Measurements from ENCODE around the gene NPTX1. TPM values are rescaled to one million over a fixed set of nuclear protein-coding genes. Genes with fewer than 3 reads are reported as not detected.
"Not testable (repeated sequence)": the region's sequence is repeated elsewhere in the genome, so short reads cannot be mapped to it uniquely, and the experiment has no call there.

Gene NPTX1
- polyA plus RNA-seq (ENCODE audit: insufficient read length in 3 of 3) = 1 to 10 TPM in 2 of 3 donors, under 1 TPM in 1; 0.83 to 1.5 (median 1.3) TPM

- DNase-seq (ENCODE audit: low read depth in 3 of 3, low spot score in 2 of 3) = no peak
Measured at GRCh38 chr17:80475910-80476876, at the start of gene NPTX1. TSS of gene NPTX1 (minus strand) at chr17:80476607. CDS start at chr17:80476446, 161 bp downstream.

GRCh38 chr17:80523956-80524712 lies 47.7 kb upstream of the NPTX1 start:
- DNase-seq (ENCODE audit: low read depth in 3 of 3, low spot score in 2 of 3) = no peak

- no peak for DNase-seq (ENCODE audit: low read depth in 3 of 3, low spot score in 2 of 3)
Measured at GRCh38 chr17:80523054-80523744, 46.8 kb upstream of the NPTX1 start.

- no peak for DNase-seq (ENCODE audit: low read depth in 3 of 3, low spot score in 2 of 3)
Measured at GRCh38 chr17:80520810-80521455, 44.5 kb upstream of the NPTX1 start.

- DNase-seq (ENCODE audit: low read depth in 3 of 3, low spot score in 2 of 3) = no peak
Measured at GRCh38 chr17:80519091-80519781, 42.8 kb upstream of the NPTX1 start.

- no peak for DNase-seq (ENCODE audit: low read depth in 3 of 3, low spot score in 2 of 3)
Measured at GRCh38 chr17:80518392-80518791, 42.0 kb upstream of the NPTX1 start.

- no peak for DNase-seq (ENCODE audit: low read depth in 3 of 3, low spot score in 2 of 3)
Measured at GRCh38 chr17:80517641-80518040, 41.2 kb upstream of the NPTX1 start.

- DNase-seq (ENCODE audit: low read depth in 3 of 3, low spot score in 2 of 3) = no peak
Measured at GRCh38 chr17:80516171-80516932, 39.9 kb upstream of the NPTX1 start.

- DNase-seq (ENCODE audit: low read depth in 3 of 3, low spot score in 2 of 3) = no peak
Measured at GRCh38 chr17:80513892-80514291, 37.5 kb upstream of the NPTX1 start.

- DNase-seq (ENCODE audit: low read depth in 3 of 3, low spot score in 2 of 3) = no peak
Measured at GRCh38 chr17:80513201-80513600, 36.8 kb upstream of the NPTX1 start.

- no peak for DNase-seq (ENCODE audit: low read depth in 3 of 3, low spot score in 2 of 3)
Measured at GRCh38 chr17:80512233-80512632, 35.8 kb upstream of the NPTX1 start.

- no peak for DNase-seq (ENCODE audit: low read depth in 3 of 3, low spot score in 2 of 3)
Measured at GRCh38 chr17:80511222-80512180, 35.1 kb upstream of the NPTX1 start.

- DNase-seq (ENCODE audit: low read depth in 3 of 3, low spot score in 2 of 3) = no peak
Measured at GRCh38 chr17:80510772-80511171, 34.4 kb upstream of the NPTX1 start.

GRCh38 chr17:80510132-80510531 lies 33.7 kb upstream of the NPTX1 start:
- DNase-seq (ENCODE audit: low read depth in 3 of 3, low spot score in 2 of 3) = no peak

- no peak for DNase-seq (ENCODE audit: low read depth in 3 of 3, low spot score in 2 of 3)
Measured at GRCh38 chr17:80509311-80509710, 32.9 kb upstream of the NPTX1 start.

- DNase-seq (ENCODE audit: low read depth in 3 of 3, low spot score in 2 of 3) = no peak
Measured at GRCh38 chr17:80507965-80508364, 31.6 kb upstream of the NPTX1 start.

- DNase-seq (ENCODE audit: low read depth in 3 of 3, low spot score in 2 of 3) = not testable (repeated sequence)
Measured at GRCh38 chr17:80507177-80507576, 30.8 kb upstream of the NPTX1 start.

Measured in right renal cortex interstitium (tissue), 3 donors.